Measurements from ENCODE around the gene AKAP17A.
A peak's percentile ranks its signal among the peaks of the same experiment; 100 is the strongest.
"Not testable (repeated sequence)": the region's sequence is repeated elsewhere in the genome, so short reads cannot be mapped to it uniquely, and the experiment has no call there.

The AKAP17A gene

GRCh38 chrX:1601051-1601767 is 9.8 kb downstream of the AKAP17A start:
- DNase-seq (ENCODE audit: insufficient read length, low spot score): no peak
- FAIRE-seq: no peak

GRCh38 chrX:1601768-1602085 is 10.3 kb downstream of the AKAP17A start:
- DNase-seq (ENCODE audit: insufficient read length, low spot score): no peak
- FAIRE-seq: no peak

- no peak for DNase-seq (ENCODE audit: insufficient read length, low spot score)
- no peak for FAIRE-seq
These were observed 10.9 kb downstream of the AKAP17A start for GRCh38 chrX:1602299-1602698.

GRCh38 chrX:1606496-1606895 is 15.1 kb downstream of the AKAP17A start:
- FAIRE-seq (no peak), DNase-seq (ENCODE audit: insufficient read length, low spot score) (no peak)

GRCh38 chrX:1609311-1609710 is 17.9 kb downstream of the AKAP17A start:
- DNase-seq (ENCODE audit: insufficient read length, low spot score) (no peak), FAIRE-seq (no peak)

- DNase-seq (ENCODE audit: insufficient read length, low spot score) (no peak), FAIRE-seq (no peak)
These were observed 18.4 kb downstream of the AKAP17A start for GRCh38 chrX:1609762-1610161.

- FAIRE-seq (peak; percentile 81), DNase-seq (ENCODE audit: insufficient read length, low spot score) (peak; percentile 38)
These were observed 18.8 kb downstream of the AKAP17A start for GRCh38 chrX:1610166-1610565.

GRCh38 chrX:1610736-1611135 is 19.3 kb downstream of the AKAP17A start:
- no peak for DNase-seq (ENCODE audit: insufficient read length, low spot score)
- no peak for FAIRE-seq

GRCh38 chrX:1612641-1613286 is 21.4 kb downstream of the AKAP17A start:
- FAIRE-seq: no peak
- no peak for DNase-seq (ENCODE audit: insufficient read length, low spot score)

GRCh38 chrX:1614927-1615326 is 23.5 kb downstream of the AKAP17A start, which contains the start of gene ASMT:
Gene ASMT, plus strand, starts transcription at chrX:1615059. Its CDS starts 141 bp downstream, at chrX:1615200.
- FAIRE-seq (no peak), DNase-seq (ENCODE audit: insufficient read length, low spot score) (no peak)

GRCh38 chrX:1618689-1619088 is 27.3 kb downstream of the AKAP17A start:
- no peak for DNase-seq (ENCODE audit: insufficient read length, low spot score)
- FAIRE-seq: no peak

- no peak for FAIRE-seq
These were observed 32.3 kb downstream of the AKAP17A start for GRCh38 chrX:1623691-1624090.

GRCh38 chrX:1624158-1624860 is 32.9 kb downstream of the AKAP17A start:
- not testable (repeated sequence) for FAIRE-seq; DNase-seq (ENCODE audit: insufficient read length, low spot score)

More at GRCh38 chrX:1623691-1624090, 32.3 kb downstream of the AKAP17A start:
- DNase-seq (ENCODE audit: insufficient read length, low spot score): no peak

- not testable (repeated sequence) for DNase-seq (ENCODE audit: insufficient read length, low spot score); FAIRE-seq
These were observed 33.4 kb downstream of the AKAP17A start for GRCh38 chrX:1624861-1625215.

GRCh38 chrX:1629244-1629643 is 37.8 kb downstream of the AKAP17A start:
- no peak for FAIRE-seq
- DNase-seq (ENCODE audit: insufficient read length, low spot score): no peak

- no peak for DNase-seq (ENCODE audit: insufficient read length, low spot score)
These were observed 54.6 kb downstream of the AKAP17A start for GRCh38 chrX:1646009-1646408.

GRCh38 chrX:1649621-1650020 is 58.2 kb downstream of the AKAP17A start:
- no peak for FAIRE-seq
- DNase-seq (ENCODE audit: insufficient read length, low spot score): no peak

More at GRCh38 chrX:1646009-1646408, 54.6 kb downstream of the AKAP17A start:
- no peak for FAIRE-seq
